GM13977 (cell line): Measurements from ENCODE around the gene PAPOLA.

Source experiments
- DNase-seq: peaks from one replicate; pipeline ENCODE4 v3.0.0; 2012; ENCODE audit warnings: low spot score
- CTCF ChIP-seq: IDR thresholded peaks from 2 replicates; pipeline ENCODE4 v1.5.1; 2012; ENCODE audit warnings: mild to moderate bottlenecking, control low read depth; ENCODE audit not compliant: insufficient read depth; ENCODE audit errors: extremely low read depth, missing control alignments
- in situ Hi-C: fragments of 300-500 bp; cut with MboI; formaldehyde crosslinking; loops from one replicate; pipeline ENCODE4 v1.12.0; 2022; ENCODE audit warnings: low sequenced_read_pairs, low pct_unique_long_range_greater_than_20kb, mixed read lengths, inconsistent platforms; ENCODE audit not compliant: unreplicated experiment

Gene PAPOLA

GRCh38 chr14:96509457-96510090 is 7.4 kb downstream of the PAPOLA start:
- no peak for DNase-seq
- in situ Hi-C loops = no loop called here
- TF ChIP-seq CTCF = no peak

- TF ChIP-seq CTCF = no peak
- in situ Hi-C loops = no loop called here
- DNase-seq = no peak
Measured at GRCh38 chr14:96511146-96511545, 9.0 kb downstream of the PAPOLA start.

GRCh38 chr14:96511667-96512066 is 9.5 kb downstream of the PAPOLA start:
- TF ChIP-seq CTCF = no peak
- in situ Hi-C loops = no loop called here
- no peak for DNase-seq

GRCh38 chr14:96512122-96512521 is 9.9 kb downstream of the PAPOLA start:
- no peak for TF ChIP-seq CTCF
- DNase-seq = no peak
- in situ Hi-C loops = no loop called here

GRCh38 chr14:96512602-96513397 is 10.6 kb downstream of the PAPOLA start:
- no peak for DNase-seq
- no peak for TF ChIP-seq CTCF
- in situ Hi-C loops = no loop called here

- in situ Hi-C loops = no loop called here
- TF ChIP-seq CTCF = no peak
- DNase-seq = no peak
Measured at GRCh38 chr14:96514694-96515093, 12.5 kb downstream of the PAPOLA start.
